Fibroblast of pulmonary artery (primary cell): ENCODE measurements around the gene GALNT2.

Experiments used
- DNase-seq: peaks from one replicate; pipeline ENCODE4 v3.0.0-alpha.2; 2010; ENCODE audit warnings: low read depth
- H3K4me3 ChIP-seq: replicated peaks from 2 replicates; pipeline ENCODE4 v1.5.1; 2011; ENCODE audit warnings: low read depth, mild to moderate bottlenecking, control low read depth, low read length, moderate library complexity
- CTCF ChIP-seq: IDR thresholded peaks from 2 replicates; pipeline ENCODE4 v1.5.1; 2011; ENCODE audit warnings: mild to moderate bottlenecking, control low read depth, low read length, inconsistent platforms; ENCODE audit errors: missing control alignments

The GALNT2 gene

GRCh38 chr1:230319014-230319747, 252.1 kb downstream of the GALNT2 start:
- no peak for TF ChIP-seq CTCF
- DNase-seq: no peak
- H3K4me3 ChIP-seq: no peak overlapping the region

GRCh38 chr1:230320804-230321203, 253.8 kb downstream of the GALNT2 start:
- H3K4me3 ChIP-seq: no peak overlapping the region
- no peak for DNase-seq
- TF ChIP-seq CTCF: no peak

- no peak for DNase-seq
- TF ChIP-seq CTCF: no peak
- H3K4me3 ChIP-seq: no peak overlapping the region
Observed at GRCh38 chr1:230321341-230321740, 254.3 kb downstream of the GALNT2 start.

- TF ChIP-seq CTCF: no peak
- DNase-seq: no peak
- H3K4me3 ChIP-seq: no peak overlapping the region
Observed at GRCh38 chr1:230321741-230322420, 254.8 kb downstream of the GALNT2 start.

GRCh38 chr1:230322421-230322756, 255.4 kb downstream of the GALNT2 start:
- no peak overlapping the region for H3K4me3 ChIP-seq
- DNase-seq: no peak
- TF ChIP-seq CTCF: no peak

- DNase-seq: no peak
- no peak for TF ChIP-seq CTCF
Observed at GRCh38 chr1:230322967-230323547, 256.0 kb downstream of the GALNT2 start.

More at GRCh38 chr1:230322967-230323547, 256.0 kb downstream of the GALNT2 start:
- H3K4me3 ChIP-seq: no peak overlapping the region
